Measurements from ENCODE around the gene NIPA2. TPM values are rescaled to one million over a fixed set of nuclear protein-coding genes. Genes with fewer than 3 reads are reported as not detected.
A peak's percentile ranks its signal among the peaks of the same experiment; 100 is the strongest.

NIPA2 gene
- total RNA-seq, 2 donors from 2014 or later: 72.2 to 99.5 TPM

GRCh38 chr15:22902578-22902977, 64.1 kb downstream of the NIPA2 start:
- no peaks in the 10 kb centered on the region for H3K27me3 ChIP-seq
- no peaks in the 10 kb centered on the region for H3K4me1 ChIP-seq
- H3K9ac ChIP-seq (ENCODE audit: low read depth in 2 of 2, low read length in 2 of 2): no peak overlapping the region
- DNase-seq: no peak
- intact Hi-C loops (cut with DNase I): no loop called here
- H3K4me3 ChIP-seq: no peak overlapping the region
- TF ChIP-seq CTCF (IDR thresholded peaks at IDR 0.05): no peak
- peaks cover 9% of the 10 kb centered on the region for H3K36me3 ChIP-seq
- H3K9me3 ChIP-seq: no peaks in the 10 kb centered on the region
- H3K27ac ChIP-seq: no peak overlapping the region

GRCh38 chr15:22902981-22903380, 64.5 kb downstream of the NIPA2 start:
- Histone ChIP-seq H3K4me1 (no peaks in the 10 kb centered on the region), H3K27ac (no peak overlapping the region), H3K4me3 (no peak overlapping the region), H3K9ac (ENCODE audit: low read depth in 2 of 2, low read length in 2 of 2) (no peak overlapping the region), H3K36me3 (peaks cover 9% of the 10 kb centered on the region), H3K9me3 (no peaks in the 10 kb centered on the region), H3K27me3 (no peaks in the 10 kb centered on the region)
- DNase-seq: no peak
- intact Hi-C loops (cut with DNase I): no loop called here
- TF ChIP-seq CTCF (IDR thresholded peaks at IDR 0.05): no peak

- no peaks in the 10 kb centered on the region for H3K4me1 ChIP-seq
- H3K9me3 ChIP-seq: no peaks in the 10 kb centered on the region
- no peak overlapping the region for H3K9ac ChIP-seq (ENCODE audit: low read depth in 2 of 2, low read length in 2 of 2)
- TF ChIP-seq CTCF (IDR thresholded peaks at IDR 0.05): no peak
- no peak overlapping the region for H3K4me3 ChIP-seq
- DNase-seq: no peak
- H3K36me3 ChIP-seq: peaks cover 9% of the 10 kb centered on the region
- H3K27ac ChIP-seq: no peak overlapping the region
- no peaks in the 10 kb centered on the region for H3K27me3 ChIP-seq
- intact Hi-C loops (cut with DNase I): no loop called here
These were observed 65.0 kb downstream of the NIPA2 start for GRCh38 chr15:22903427-22903826.

GRCh38 chr15:22903961-22904534, 65.6 kb downstream of the NIPA2 start:
- Histone ChIP-seq H3K36me3 (peaks cover 12% of the 10 kb centered on the region), H3K4me1 (no peaks in the 10 kb centered on the region), H3K4me3 (no peak overlapping the region), H3K27me3 (no peaks in the 10 kb centered on the region), H3K27ac (no peak overlapping the region), H3K9me3 (no peaks in the 10 kb centered on the region), H3K9ac (ENCODE audit: low read depth in 2 of 2, low read length in 2 of 2) (no peak overlapping the region)
- intact Hi-C loops (cut with DNase I): no loop called here
- DNase-seq: peak; percentile 51
- TF ChIP-seq CTCF (IDR thresholded peaks at IDR 0.05): no peak

GRCh38 chr15:22904736-22905135, 66.3 kb downstream of the NIPA2 start:
- Histone ChIP-seq H3K27ac (no peak overlapping the region), H3K4me3 (no peak overlapping the region), H3K9me3 (no peaks in the 10 kb centered on the region), H3K4me1 (no peaks in the 10 kb centered on the region), H3K9ac (ENCODE audit: low read depth in 2 of 2, low read length in 2 of 2) (no peak overlapping the region), H3K36me3 (peaks cover 14% of the 10 kb centered on the region), H3K27me3 (no peaks in the 10 kb centered on the region)
- DNase-seq: no peak
- intact Hi-C loops (cut with DNase I): no loop called here
- no peak for TF ChIP-seq CTCF (IDR thresholded peaks at IDR 0.05)
